ENCODE results near the gene IRX4.

IRX4 gene

DNA sequence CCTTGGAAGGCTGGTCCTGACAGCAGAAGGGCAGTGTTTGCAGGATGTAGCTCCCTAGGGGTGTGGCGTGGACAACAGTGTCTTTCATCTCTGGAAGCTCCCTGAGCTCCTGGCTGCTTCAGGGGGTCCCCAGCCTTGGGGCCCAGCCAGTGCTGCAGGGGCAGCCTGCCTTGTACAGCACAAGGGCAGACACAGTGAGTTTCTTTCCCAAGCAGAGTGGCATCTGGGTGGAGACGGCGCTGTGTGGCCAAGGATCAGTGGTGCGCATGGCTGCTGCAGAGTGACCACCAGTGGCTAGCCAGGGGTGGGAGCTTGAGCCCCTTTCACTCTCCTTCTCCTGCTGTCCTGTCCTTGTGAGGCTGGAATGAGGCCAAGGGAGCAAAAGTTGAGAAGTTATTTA is 7.6 kb upstream of the IRX4 start:
- no peak for DNase-seq

DNA sequence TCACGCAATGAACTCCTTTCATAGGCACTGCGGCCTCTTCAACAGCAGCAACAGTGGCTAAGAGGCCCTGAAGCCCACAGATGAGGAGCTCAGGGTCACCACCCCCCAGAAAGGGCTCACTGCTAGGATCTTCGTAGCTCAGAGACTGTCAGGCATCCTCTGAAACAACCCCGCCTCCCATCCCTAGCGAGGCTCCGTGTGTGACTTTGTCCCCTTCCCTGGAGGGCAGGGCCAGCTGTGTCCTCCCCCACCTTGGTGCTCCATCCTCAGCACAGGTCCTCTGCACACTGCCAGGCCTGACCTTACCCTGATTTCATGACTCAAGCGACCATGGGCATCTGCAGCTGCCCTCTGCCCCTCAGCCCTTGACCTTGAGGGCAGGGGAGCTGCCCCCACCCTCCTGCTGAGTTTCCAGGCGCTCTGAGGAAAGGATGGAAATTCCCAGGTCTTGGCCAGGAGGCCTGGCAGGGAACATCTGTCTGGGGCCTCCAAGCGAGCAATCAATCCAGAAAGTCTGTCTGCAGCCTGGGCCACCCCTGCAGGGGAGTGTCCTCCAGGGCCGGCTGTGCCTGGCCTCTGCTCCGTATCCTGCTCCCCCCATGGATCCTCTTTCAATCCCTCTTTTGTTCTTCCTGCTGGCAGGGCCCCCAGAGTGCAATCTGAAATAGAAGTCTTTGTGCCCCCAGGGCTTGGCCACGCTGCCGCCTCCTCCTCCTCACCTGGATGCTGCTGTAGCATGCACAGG is 6.8 kb upstream of the IRX4 start:
- DNase-seq, result no peak

DNA sequence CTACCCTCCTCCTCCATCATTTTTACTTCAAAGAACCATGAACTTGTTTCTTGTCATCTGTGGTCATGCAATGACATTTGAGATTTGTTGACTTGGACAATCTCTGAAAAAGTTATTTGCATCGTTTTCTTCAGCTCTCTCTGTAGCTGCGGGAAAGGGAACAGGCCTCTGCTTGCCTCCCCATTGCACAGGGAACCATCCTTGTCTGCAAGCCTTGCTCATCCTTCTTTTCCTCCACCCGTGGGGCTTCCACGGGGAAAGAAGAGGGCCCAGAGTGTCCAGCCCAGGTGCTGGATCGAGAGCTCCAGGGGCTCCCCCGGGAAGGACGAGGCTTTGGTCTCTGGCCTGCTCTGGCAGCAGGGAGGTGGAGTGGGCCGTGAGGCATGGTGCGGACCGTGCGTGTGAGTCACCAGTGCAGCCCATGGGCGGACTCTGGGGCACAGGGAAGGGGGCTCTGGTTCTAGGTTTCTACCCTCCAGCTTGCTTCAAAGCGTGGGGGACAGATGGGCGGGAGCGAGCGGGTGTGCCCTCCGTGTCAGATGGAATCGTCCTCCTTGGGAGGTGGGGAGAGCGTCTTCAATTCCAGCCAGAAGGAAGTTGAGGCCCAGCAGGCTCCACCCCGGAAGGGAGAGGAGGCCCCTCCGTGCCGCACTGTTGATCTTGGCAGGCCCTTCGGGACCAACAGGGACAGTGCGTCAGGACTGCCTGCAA is 6.0 kb upstream of the IRX4 start:
- DNase-seq, result no peak

DNA sequence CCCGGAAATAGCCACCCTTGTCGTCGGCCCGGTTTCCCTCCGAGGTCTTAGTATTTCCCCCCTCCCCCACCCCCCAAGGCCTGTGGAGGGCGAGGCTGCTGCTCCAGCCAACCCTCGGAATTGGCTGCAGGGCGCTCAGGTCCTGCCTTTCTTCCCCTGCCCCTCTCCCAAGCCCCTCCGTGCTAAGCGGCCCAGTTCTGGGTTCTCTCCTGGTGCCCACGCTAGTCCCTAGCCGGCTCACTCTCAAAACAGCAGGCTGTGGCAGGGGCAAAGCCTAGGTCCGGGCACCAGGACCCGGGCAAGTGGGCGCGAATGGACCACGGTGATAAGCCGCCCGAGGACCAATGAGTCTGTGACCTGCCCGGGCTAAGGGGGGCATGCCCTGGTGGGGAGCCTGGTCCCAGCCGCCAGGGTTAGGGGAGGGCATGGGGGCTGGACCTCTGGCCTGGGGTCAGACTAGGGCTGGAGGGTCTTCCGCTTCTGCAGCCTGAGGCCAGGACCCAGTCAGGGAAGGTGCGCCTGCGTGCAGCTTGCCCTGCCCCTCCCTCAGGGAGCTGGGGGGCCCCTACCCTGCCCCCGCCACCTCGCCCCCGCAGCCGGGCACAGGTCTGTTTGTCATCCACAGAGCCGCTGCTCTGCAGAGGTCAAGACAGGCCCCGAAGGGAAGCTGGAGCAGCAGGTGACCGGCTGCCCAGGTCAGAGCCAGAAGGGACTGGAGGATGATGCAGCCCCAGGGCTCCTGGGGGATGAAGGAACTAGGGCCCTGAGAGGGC is 5.0 kb upstream of the IRX4 start:
- DNase-seq, result no peak

DNA sequence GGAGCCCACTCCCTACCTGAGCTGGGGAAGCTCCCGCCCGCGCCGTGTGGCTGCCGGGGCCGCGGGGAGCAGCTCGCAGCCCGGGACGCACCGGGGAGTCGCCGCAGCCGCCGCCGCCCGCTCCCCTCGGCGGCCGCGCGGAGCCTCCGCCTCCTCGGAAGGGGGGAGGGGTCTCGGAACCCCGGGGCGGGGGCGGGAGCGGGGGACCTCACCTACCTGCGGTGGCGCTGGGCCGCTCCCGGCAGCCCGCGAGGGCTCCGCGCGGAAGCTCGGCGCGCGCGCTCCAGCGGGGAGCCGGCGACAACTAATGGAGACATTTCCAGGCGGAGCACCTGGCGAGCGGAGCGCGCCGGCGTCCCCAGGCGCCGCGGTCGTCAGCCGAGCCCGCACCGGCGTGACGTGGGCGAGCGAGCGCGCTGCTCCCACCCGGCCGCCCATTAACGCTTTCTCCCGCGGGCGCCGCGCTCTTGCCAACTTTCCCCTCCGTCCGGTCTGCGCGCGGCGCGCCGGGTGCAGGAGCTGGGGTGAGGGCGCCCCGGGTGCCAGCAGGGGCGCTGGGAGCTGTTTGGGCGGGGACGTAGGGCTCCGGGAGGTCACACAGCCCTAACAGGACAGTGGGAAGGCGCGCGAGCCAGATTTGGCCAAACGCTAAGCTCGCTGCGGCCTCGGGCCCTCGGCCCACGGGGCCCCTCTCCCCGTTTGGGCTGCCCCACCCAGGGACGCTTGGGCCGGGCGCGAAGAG is 4.3 kb upstream of the IRX4 start:
- DNase-seq, result no peak

DNA sequence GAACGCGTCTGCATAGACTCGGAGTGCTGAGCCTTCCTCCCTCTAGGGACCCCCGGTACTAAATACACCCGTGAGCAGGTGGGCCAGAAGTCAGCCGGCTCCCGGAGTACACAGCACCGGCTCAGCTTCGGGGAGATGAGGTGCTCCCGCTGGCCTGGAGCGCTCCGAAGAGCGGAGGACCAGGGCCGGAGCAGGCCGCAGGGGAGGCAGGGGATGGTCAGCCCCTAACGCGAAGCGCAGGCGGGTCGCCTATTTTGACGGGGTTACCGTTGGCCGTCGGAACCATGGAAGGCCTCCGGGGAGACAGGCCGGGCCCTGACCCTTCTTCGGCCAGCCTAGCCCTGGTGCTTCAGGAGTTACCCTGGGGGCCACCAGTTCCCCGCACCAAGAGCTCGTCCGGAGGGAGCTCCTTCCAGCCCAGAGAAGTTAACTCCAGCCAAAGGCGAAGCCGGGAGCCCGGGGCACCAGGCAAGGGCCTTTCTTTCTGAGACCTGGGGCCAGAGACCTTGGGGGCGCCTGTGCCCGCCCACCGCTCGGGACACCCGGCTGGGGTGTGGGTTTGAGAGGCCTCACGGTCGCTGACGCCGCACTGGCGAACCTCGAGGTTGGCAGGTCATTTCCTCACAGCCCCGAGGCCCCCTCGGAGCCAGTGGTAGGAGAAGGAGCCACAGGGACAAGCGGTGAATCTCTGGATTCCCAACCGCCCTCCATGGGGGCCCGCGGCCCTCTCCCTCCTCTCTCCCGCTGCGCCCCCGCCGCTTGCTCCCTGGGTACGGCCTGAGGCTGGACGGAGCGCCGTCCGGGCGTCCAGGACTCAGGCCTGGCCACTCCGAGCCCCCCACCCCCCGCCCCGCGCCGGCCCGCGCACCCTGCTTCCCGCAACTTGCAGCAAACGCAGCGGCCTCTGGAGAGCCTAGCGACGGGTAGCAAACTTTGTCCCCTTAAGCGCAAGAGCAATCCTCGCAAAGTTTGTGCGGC is 3.4 kb upstream of the IRX4 start:
- DNase-seq, result no peak

DNA sequence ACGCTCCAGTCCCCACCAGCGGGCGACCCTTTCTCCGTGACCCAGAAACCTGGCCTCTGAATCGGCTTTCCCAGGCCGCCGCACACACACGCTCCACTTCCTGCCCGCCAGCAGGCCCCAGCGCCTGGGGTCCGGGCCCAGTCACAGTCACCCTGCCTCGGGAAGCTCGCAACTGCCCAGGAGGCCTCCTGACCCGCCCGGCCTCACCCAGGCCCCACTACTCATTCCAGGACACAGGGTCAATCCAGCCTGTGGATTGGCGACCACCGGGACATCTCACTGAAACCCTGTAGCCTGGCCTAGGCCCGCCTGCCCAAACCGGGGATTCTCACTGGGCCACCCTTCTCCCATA is 2.7 kb upstream of the IRX4 start:
- no peak for DNase-seq

DNA sequence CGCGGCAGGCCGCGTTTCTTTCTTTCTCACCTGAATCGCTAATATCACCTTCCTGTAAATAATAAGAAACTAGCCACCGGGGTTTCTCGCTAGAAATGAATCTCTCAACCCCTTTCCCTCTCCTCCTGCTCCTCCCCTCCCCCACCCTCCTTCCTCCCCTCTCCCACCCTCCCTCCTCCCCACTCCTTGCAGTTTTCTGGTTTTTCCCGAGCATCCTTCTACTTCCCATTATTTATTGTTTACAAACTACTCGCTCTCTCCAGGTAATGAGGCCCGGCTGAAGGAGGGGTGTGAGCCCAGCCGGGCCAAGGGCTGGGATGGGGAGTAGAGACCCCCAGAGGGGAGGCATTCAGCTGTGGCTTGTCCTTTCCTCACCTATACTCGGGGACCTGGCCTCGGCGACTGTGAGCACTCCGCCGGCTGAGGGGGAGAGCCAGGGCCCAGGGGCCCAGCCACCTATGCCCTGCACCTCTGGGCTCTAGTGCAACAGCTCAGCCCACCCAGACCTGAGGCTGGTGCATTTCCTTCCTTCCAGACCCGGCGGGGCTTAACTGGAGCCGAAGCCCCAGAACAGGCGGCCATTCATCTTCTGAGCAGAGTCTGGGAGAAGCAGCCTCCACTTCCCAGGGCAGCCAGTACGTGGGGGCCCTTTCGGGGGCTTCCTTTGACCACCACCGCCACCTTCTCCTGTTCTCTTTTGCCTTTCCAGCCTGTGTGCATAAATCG is 2.1 kb upstream of the IRX4 start:
- DNase-seq, result no peak

DNA sequence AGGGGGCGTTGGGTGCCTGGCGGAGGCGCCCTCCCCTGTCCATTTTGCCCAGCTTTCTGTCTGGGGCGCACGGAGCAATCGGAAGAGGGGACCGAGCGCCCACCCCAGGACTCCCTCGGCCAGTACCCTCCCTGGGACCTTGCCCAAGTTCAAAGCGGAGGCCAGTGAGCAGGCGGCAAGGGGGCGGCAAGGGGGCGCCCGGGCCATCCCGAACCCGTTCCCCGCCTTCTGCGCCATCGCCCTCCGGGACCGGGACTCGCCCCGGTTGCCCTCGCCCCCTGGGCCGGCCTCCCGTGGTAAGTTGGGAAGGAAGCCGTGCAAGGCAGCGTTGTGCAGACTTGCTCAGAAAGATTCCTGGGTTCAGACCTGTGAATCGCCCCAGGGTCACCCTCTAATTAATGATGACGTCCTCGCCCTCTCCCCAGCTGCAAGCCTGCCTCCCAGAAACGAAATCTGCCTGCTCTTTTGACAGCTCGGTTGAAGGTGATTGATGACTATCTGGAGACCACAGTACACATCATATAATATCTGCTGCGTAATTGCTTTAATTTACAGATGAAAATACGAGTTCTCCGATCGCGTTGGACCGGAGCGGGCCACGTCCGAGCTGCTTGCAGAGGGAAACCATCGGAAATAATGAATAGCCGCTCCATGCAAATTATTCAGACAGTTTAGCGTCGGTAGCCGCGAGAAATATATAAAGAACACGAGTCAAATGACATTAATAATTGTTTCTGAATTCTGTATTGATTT is 1.4 kb upstream of the IRX4 start:
- no peak for DNase-seq

DNA sequence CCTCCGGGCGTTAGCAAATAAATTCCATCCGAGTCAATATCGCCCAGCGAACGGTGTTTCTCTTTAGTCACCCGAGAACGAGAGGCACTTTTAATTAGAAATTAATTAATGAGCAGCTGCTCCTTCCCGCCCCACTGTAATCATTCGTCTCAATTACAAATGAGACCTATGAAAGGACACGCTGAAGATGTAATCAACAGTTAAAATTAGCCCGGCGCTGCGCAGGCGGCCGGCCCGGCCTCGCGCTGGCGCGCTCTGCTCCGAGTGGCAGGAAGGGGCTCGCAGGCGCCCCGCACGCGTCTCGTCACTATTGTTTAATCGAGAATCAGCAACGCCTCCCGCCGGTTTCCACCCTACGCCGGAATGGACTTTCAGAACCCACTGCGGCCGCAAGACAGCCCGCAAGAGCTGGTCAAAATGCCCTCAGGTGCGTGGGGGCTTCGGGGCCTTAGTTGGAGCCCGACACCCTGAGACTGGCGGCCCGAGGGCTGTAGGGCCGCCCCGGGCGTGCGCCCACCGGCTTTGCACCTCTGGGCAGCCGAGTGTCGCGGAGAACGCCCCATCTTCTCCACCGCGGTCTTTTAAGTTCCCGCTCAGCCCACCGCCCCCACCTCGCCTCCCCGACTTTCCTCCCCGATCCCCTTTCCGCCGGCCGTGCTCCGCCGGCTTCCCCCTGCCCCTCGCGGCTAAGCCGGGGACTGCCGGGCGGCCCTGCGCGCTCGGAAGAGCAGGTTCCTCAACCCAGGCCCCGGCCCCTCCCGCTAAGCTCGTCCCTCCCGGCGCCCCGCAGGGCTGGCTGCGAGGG is 597 bp upstream of the IRX4 start:
- no peak for DNase-seq

DNA sequence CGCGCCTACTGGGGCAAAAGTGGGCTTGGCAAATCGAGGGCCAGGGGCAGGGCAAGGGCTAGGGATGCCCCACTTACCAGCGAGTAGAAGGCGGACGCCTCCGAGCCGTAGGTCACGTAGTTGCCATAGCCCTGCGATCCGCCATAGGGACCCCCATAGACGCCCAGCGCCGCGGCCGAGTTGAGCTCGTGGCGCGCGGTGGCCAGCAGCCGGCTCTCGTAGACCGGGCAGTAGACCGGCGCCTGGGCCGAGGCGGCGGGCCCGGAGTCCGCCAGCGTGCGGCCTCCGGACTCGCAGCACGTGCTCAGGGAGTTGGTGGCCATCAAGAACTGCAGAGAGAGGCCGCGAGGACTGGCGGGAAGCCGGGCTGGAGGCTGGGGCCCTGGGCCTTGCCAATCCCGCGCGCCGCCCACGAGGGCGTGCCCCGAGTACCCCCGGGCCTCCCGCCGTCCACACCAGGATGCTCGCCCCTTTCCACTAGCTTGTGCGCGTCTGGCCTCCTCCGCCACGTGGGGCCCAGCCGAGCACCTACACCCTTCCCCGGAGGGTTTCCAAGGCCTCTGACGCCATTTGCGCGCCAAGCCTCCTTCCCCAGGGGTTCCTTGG is 891 bp downstream of the IRX4 start:
- no peak for DNase-seq

DNA sequence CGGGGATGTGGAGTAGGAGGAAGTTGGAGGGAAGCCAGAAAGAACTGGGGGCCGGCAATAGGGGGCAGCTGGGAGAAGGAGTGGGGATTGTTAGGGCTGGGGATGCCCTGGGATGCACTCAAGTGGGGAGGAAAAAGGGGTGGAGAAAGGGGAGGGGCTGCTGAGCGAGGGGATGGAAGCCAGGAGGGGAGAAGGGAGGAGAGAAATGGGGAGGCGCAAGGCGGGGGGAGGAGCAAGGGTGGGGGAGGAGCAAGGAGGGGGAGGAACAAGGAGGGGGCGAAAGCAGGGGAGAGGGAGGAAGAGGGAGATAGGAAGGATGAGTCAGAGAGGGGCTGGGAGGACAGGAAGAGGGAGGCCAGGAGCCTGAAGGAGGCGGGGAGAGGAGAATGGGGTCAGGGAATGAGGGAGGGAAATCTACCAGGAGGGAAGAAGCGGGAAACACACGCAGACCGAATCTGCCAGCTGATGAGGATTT is 1.6 kb downstream of the IRX4 start:
- DNase-seq, result no peak

DNA sequence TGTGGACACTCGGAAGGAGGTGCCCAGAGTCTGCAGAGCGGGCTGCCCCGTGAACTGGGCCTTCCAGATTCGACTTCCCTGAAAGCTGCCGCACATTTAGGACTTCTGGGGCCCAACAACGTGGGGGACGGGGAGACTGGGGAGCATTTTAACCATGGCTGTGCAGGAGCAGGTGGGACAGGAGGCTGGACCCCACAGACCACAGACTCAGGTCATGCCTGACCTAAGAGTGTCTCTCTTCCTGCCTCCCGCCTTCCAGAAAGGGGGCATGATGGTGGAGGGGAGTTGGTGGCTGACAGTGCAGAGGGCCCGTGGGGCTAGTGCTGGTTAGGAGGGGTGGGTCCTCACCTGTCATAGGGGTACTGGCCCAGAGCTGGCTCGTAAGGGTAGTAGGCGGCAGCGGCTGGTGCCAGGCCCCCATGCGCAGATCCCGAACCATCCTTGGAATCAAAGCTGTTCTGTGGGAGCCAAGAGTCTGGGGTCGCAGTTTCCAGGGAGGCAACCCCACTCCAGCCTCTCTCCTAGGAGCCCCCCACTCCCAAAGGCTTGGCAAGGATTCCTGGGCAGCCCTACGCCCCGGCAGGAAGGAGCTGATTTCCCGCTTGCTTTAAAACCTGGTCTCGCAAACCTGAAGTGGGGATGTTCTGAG is 2.2 kb downstream of the IRX4 start:
- no peak for DNase-seq

DNA sequence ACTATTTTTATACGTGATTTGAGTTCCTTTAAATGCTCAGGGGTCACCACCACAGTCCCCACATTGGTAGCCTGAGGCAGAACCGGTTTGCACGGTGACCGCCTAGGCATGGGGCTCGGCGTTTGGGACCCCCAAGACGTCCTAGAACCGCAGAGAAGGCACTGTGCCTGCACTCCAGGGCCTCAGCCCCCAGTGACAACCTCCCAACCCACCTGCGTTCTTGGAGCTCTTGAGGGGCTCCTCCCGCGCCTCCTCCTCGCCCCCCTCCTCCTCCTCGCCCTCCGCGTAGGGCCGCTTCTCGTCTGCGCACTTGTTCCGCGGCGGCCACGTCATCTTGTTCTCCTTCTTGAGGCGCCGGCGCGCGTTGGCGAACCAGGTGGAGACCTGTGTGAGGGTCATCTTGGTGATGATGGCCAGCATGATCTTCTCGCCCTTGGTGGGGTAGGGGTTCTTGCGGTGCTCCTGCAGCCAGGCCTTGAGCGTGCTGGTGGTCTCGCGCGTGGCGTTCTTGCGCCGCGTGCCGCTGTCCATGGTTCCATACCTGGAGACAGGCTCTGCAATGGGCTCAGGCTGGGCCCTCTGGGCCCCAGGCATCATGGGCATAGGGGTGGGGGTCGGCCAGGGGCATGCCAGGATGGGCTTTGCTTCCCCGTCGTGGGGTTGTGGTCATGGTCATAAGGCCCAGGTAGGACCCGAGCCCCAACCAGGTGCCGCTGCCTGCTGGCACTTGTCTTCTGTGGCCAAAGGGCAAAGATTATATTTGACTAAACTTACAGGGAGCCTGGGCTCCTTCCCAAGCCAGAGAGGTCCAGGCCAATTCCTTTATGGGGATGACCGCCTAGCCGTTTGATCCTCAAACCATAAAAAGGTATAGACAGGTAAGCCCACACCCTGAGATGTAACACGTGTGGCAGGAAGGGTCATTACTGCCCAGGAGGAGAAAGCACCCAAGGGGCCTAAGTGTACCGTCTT is 3.1 kb downstream of the IRX4 start:
- DNase-seq, result no peak

DNA sequence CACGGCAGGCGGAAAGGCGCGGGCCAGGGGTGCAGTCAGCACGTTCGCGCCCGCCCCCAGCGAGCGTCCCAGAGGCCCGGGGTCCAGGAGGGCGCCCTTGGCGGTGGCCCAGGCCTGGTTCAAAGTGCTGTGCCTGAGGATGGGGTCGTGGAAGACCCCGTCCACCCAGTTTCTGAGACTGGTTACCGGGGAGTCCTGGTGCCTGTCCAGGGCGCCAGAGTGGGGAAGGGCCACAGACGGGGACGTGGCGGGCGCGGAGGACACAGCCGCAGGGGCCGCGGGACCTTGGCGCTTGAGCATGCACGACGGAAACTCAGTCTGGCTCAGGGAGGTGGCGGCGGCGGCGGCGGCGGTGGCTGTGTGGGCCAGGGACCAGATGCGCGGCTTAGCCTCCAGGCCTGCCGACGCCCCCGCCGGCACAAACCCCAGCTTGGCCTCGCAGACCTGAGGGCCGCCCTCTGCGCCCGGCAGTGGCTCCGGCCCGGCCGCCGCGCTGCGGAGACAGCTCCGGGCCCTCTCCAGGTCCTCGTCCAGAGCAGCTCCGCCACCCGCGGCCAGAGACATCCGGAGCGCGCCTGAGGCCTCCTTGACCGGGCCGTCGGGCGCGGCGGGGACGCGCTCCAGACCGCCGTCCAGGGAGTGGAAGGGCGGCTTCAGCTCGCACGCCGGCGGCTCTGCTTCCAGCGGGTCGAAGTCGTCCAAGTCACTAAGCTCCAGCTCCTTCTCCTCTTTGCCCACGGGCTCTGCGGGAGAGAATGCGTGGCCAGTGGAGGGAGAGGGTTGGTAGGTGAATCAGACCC is 4.5 kb downstream of the IRX4 start:
- no peak for DNase-seq
